Esophagus muscularis mucosa (tissue), 4 donors: ENCODE data around the gene GUCY2F. TPM values are rescaled to one million over a fixed set of nuclear protein-coding genes. Genes with fewer than 3 reads are reported as not detected.

Source experiments
- DNase-seq: peaks from one replicate; pipeline ENCODE4 v3.0.0-alpha.2; 2017; ENCODE audit errors: extremely low spot score
- H3K27ac ChIP-seq, 4 donors: fragments of 200-600 bp; sonication (generic); replicated peaks in 1 of 4; 1 replicate in 3 of 4; 2 replicates in 1 of 4; pipeline ENCODE4 v1.5.1; 2016 to 2019; ENCODE audit warnings: mild to moderate bottlenecking in 1 of 4
- H3K27me3 ChIP-seq, 4 donors: fragments of 200-600 bp; sonication (generic); one replicate each; pipeline versions ENCODE4 v1.5.1 to v1.6.0; 2016 to 2019
- H3K36me3 ChIP-seq, 4 donors: fragments of 200-600 bp; sonication (generic); one replicate each; pipeline ENCODE4 v1.5.1; 2016 to 2019
- H3K4me1 ChIP-seq, 4 donors: fragments of 200-600 bp; sonication (generic); one replicate each; pipeline ENCODE4 v1.5.1; 2016 to 2019
- H3K4me3 ChIP-seq, 4 donors: fragments of 200-600 bp; sonication (generic); 1 replicate in 2 of 4; 2 replicates in 2 of 4; pipeline ENCODE4 v1.5.1; 2016 to 2019; ENCODE audit warnings: mild to moderate bottlenecking in 4 of 4, moderate library complexity in 1 of 4
- H3K9me3 ChIP-seq, 4 donors: fragments of 200-600 bp; sonication (generic); 1 replicate in 3 of 4; 2 replicates in 1 of 4; pipeline ENCODE4 v1.5.1; 2016 to 2019
- EP300 ChIP-seq: sonication (generic); formaldehyde crosslinking; IDR thresholded peaks from one replicate; pipeline ENCODE4 v1.6.1; 2017; ENCODE audit warnings: antibody characterized with exemption
- POLR2A ChIP-seq: fragments of 450-650 bp; IDR thresholded peaks from one replicate; pipeline ENCODE4 v1.6.1; 2017; ENCODE audit warnings: antibody characterized with exemption, moderate library complexity, mild to moderate bottlenecking, low read depth
- POLR2AphosphoS5 ChIP-seq, 2 donors: sonication (generic); formaldehyde crosslinking; IDR thresholded peaks; one replicate each; pipeline ENCODE4 v1.6.1; 2017; ENCODE audit warnings: antibody characterized with exemption in 2 of 2
- WGBS: methylation state at CpG from one replicate; pipeline ENCODE4 v1.1.5; 2018; 5-methylcytosine and 5-hydroxymethylcytosine counted together
- intact Hi-C: fragments of 100-400 bp; cut with DNase I; formaldehyde crosslinking; loops from one replicate; pipeline ENCODE4 v1.15.1; 2023
- total RNA-seq, 4 donors: library from RNA; depleted of rRNA; stranded (reverse); fragments of >200 nt; gene quantifications; one replicate each; pipeline versions ENCODE4 v1.1.0 to v1.2.1, GENCODE V29; 2016
- TF ChIP-seq, protein P1 (sequence below), 3 experiments: fragments of 200-600 bp in 2 of 3; fragments of 450-650 bp in 1 of 3; sonication (generic) in 2 of 3; IDR thresholded peaks; one replicate each; pipeline ENCODE4 v1.5.1; 2017 to 2019; ENCODE audit warnings: antibody characterized with exemption in 3 of 3, mild to moderate bottlenecking in 2 of 3, moderate library complexity in 1 of 3

Gene GUCY2F
- total RNA-seq, 4 donors from 2014 or later: not detected

DNA sequence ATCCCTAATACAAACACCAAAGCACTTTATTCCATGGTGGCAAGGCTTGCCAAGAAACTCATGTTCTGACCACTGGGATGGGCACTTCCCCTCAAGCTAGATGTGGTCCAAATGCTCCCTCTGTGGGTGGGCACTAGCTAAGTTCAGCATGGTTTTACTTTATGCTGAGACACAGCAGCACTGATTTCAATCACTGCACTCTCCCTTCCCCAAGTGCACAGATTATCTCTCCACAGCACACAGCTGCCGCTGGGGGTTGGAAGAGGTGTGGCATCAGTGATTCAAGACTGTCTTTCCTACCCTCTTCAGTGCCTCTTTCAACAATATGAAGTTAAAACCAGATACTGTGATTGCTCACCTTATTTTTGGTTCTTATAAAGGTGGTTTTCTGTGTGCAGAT, 16.5 kb upstream of the GUCY2F start:
- no peaks in the 10 kb centered on the region for H3K4me1 ChIP-seq
- TF ChIP-seq POLR2A: no peak
- TF ChIP-seq EP300: no peak
- no peak for TF ChIP-seq POLR2AphosphoS5 (IDR thresholded peaks at IDR 0.05)
- TF ChIP-seq, protein P1, sequence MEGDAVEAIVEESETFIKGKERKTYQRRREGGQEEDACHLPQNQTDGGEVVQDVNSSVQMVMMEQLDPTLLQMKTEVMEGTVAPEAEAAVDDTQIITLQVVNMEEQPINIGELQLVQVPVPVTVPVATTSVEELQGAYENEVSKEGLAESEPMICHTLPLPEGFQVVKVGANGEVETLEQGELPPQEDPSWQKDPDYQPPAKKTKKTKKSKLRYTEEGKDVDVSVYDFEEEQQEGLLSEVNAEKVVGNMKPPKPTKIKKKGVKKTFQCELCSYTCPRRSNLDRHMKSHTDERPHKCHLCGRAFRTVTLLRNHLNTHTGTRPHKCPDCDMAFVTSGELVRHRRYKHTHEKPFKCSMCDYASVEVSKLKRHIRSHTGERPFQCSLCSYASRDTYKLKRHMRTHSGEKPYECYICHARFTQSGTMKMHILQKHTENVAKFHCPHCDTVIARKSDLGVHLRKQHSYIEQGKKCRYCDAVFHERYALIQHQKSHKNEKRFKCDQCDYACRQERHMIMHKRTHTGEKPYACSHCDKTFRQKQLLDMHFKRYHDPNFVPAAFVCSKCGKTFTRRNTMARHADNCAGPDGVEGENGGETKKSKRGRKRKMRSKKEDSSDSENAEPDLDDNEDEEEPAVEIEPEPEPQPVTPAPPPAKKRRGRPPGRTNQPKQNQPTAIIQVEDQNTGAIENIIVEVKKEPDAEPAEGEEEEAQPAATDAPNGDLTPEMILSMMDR (IDR thresholded peaks at IDR 0.05): no peak
- no peak overlapping the region for H3K4me3 ChIP-seq
- no peaks in the 10 kb centered on the region for H3K36me3 ChIP-seq
- H3K9me3 ChIP-seq: no peaks in the 10 kb centered on the region
- intact Hi-C loops: no loop called here
- no peak for DNase-seq
- 69% methylated on average over 1 of the region's 1 CpG for WGBS
- no peaks in the 10 kb centered on the region for H3K27me3 ChIP-seq
- no peak overlapping the region for H3K27ac ChIP-seq

DNA sequence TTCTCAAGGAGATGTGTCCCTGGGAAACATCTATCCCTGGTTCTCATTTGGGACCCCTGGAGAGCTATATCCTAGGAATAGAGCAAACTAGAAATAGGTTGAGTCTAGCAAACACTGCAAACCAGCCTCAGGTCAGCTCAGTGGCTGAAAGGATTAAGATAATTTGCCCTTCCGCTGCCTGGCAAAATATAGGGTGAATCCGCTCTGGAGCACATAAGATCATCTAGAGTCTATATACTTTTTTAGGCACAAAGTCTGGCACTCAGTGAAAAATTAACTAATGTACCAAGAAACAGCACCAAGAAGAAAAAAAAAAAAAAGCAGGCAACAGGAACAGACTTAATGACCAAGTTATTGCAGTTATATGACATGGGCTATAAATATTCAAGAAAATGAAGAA, 7.3 kb upstream of the GUCY2F start:
- DNase-seq: no peak
- TF ChIP-seq EP300 (no peak), POLR2AphosphoS5 (IDR thresholded peaks at IDR 0.05) (no peak), POLR2A (no peak)
- TF ChIP-seq, protein P1 (IDR thresholded peaks at IDR 0.05): no peak
- peaks cover 0 to 6% (median 0%) of the 10 kb centered on the region in 4 donors for H3K27me3 ChIP-seq
- no peaks in the 10 kb centered on the region for H3K9me3 ChIP-seq
- no peaks in the 10 kb centered on the region for H3K36me3 ChIP-seq
- no peak overlapping the region for H3K4me3 ChIP-seq
- H3K27ac ChIP-seq: no peak overlapping the region
- intact Hi-C loops: loop anchor here (5.0 kb wide), 2 partner anchors 148 to 398 kb away; no protein-coding TSS in a partner anchor
- 69% methylated on average over 2 of the region's 2 CpGs for WGBS
- no peaks in the 10 kb centered on the region for H3K4me1 ChIP-seq

DNA sequence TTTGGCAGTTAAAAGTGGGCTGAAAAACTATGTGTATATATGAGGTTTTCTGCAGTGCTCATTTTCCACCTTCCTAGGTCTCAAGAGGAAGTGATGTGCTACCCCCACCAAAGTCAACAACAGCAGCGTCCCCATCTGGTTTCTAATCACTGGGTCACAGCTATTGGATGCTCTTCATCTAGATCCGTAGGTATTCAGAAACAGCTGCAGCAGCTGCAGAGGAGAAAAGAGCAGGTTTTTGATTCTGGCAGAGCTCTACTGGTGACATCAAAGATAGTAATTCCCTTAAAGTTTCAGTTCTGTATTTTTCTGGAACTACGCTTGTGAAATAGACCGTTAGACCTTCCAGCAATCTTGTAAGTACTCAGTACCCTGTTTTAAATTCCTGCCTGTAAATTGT, 5.8 kb upstream of the GUCY2F start:
- no peak overlapping the region for H3K27ac ChIP-seq
- WGBS: 46% methylated on average over 4 of the region's 4 CpGs
- no peak for DNase-seq
- TF ChIP-seq POLR2AphosphoS5 (IDR thresholded peaks at IDR 0.05): no peak
- no peak for TF ChIP-seq EP300
- no peak for TF ChIP-seq POLR2A
- TF ChIP-seq, protein P1 (IDR thresholded peaks at IDR 0.05): no peak
- intact Hi-C loops: loop anchor here (5.0 kb wide), 2 partner anchors 150 to 400 kb away; no protein-coding TSS in a partner anchor
- no peaks in the 10 kb centered on the region for H3K9me3 ChIP-seq
- no peaks in the 10 kb centered on the region for H3K4me1 ChIP-seq
- peaks cover 0 to 10% (median 0%) of the 10 kb centered on the region in 4 donors for H3K27me3 ChIP-seq
- no peaks in the 10 kb centered on the region for H3K36me3 ChIP-seq
- no peak overlapping the region for H3K4me3 ChIP-seq

DNA sequence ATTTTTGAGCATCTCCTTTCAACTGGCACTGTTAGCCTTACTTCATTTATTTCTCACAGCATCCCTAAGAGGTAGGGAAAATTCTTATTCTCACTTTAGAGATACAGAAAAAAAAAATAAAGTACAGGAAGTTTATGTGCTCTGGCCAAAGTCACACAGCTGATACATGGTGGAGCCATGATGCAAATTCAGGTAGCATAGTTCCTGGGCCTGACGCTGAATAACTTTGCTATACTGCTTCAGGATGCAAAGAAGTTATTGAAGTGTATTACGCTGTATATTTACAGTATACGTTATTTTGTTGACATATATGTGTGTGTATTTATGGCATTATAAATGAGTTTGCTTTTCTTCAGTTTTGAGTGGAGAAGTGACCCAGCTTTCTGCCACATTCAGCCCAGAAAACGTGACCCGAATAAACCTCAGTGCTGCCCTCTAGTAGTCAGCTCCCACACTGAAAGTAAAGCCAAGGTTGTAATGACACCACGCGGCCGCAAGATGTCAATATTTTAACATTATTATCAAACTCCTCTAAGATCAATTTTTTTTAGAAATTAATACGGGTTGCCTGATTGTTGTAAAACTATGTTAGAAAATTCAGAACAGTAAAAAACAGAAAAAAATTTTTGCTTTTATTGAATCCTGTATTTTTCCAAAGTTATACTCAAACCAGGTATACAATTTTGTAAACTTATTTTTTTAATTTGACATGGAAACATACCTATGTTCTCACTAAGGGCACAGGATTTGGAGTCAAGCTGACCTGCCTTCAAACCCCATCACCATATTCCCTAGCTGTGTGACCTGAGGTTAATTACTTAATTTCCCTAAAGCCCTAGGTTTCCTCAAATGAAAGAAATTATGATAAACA, 3.8 kb upstream of the GUCY2F start:
- no peak for DNase-seq
- peaks cover 0 to 4% (median 0%) of the 10 kb centered on the region in 4 donors for H3K27me3 ChIP-seq

More for the DNA sequence above, 3.8 kb upstream of the GUCY2F start:
- WGBS: 9% methylated on average over 9 of the region's 9 CpGs
- TF ChIP-seq EP300 (no peak), POLR2A (no peak)
- TF ChIP-seq, protein P1 (IDR thresholded peaks at IDR 0.05): peak; percentile 88 to 92 (median 91)
- Histone ChIP-seq H3K27ac (no peak overlapping the region), H3K4me1 (no peaks in the 10 kb centered on the region), H3K9me3 (no peaks in the 10 kb centered on the region), H3K36me3 (no peaks in the 10 kb centered on the region), H3K4me3 (no peak overlapping the region)
- intact Hi-C loops: loop anchor here (5.0 kb wide), 2 partner anchors 152 to 402 kb away; no protein-coding TSS in a partner anchor
